Trophoblast cell (in vitro differentiated cells and primary cell): Measurements from ENCODE around the gene TNRC6B.

Experiments used
- DNase-seq, 2 donors: peaks; one replicate each; pipeline ENCODE4 v3.0.0-alpha.2; 2016
- H2AFZ ChIP-seq: 2 replicates; pipeline ENCODE4 v1.6.1; 2013; ENCODE audit warnings: low read length, moderate library complexity, mild to moderate bottlenecking; ENCODE audit not compliant: insufficient read depth, poor library complexity
- H2AK5ac ChIP-seq: 2 replicates; pipeline ENCODE4 v1.6.1; 2013; ENCODE audit warnings: mild to moderate bottlenecking, low read length
- H2BK120ac ChIP-seq: 2 replicates; pipeline ENCODE4 v1.6.1; 2013; ENCODE audit warnings: low read length, mild to moderate bottlenecking, moderate library complexity; ENCODE audit not compliant: insufficient read depth, poor library complexity
- H2BK12ac ChIP-seq: 2 replicates; pipeline ENCODE4 v1.6.1; 2013; ENCODE audit warnings: mild to moderate bottlenecking, low read length, moderate library complexity
- H2BK5ac ChIP-seq: 2 replicates; pipeline ENCODE4 v1.6.1; 2013; ENCODE audit warnings: low read length, low read depth, moderate library complexity, mild to moderate bottlenecking; ENCODE audit not compliant: poor library complexity
- H3K14ac ChIP-seq: 2 replicates; pipeline ENCODE4 v1.6.1; 2013; ENCODE audit warnings: mild to moderate bottlenecking, low read length
- H3K18ac ChIP-seq: 2 replicates; pipeline ENCODE4 v1.6.1; 2013; ENCODE audit warnings: mild to moderate bottlenecking, low read length
- H3K23ac ChIP-seq: 2 replicates; pipeline ENCODE4 v1.6.1; 2013; ENCODE audit warnings: low read length
- H3K27ac ChIP-seq: 2 replicates; pipeline ENCODE4 v1.5.1; 2013; ENCODE audit warnings: low read depth, mild to moderate bottlenecking, inconsistent platforms, low read length, moderate library complexity
- H3K27me3 ChIP-seq: 2 replicates; pipeline ENCODE4 v1.6.1; 2013; ENCODE audit warnings: inconsistent platforms, mild to moderate bottlenecking, low read length, moderate library complexity; ENCODE audit not compliant: insufficient read depth
- H3K36me3 ChIP-seq, 2 experiments: 1 replicate in 1 of 2; 2 replicates in 1 of 2; pipeline ENCODE4 v1.6.1; 2013; ENCODE audit warnings: low read length in 2 of 2, mild to moderate bottlenecking in 2 of 2, moderate library complexity in 1 of 2; ENCODE audit not compliant: insufficient read depth in 2 of 2, control insufficient read depth in 1 of 2
- H3K4ac ChIP-seq: 2 replicates; pipeline ENCODE4 v1.6.1; 2013; ENCODE audit warnings: low read depth, mild to moderate bottlenecking, low read length, moderate library complexity
- H3K4me1 ChIP-seq, 2 experiments: 1 replicate in 1 of 2; 2 replicates in 1 of 2; pipeline ENCODE4 v1.6.1; 2013; ENCODE audit warnings: low read length in 2 of 2, mild to moderate bottlenecking in 2 of 2, moderate library complexity in 1 of 2; ENCODE audit not compliant: insufficient read depth in 2 of 2, control insufficient read depth in 1 of 2
- H3K4me2 ChIP-seq: 2 replicates; pipeline ENCODE4 v1.6.1; 2013; ENCODE audit warnings: inconsistent platforms, mild to moderate bottlenecking, low read length, moderate library complexity
- H3K4me3 ChIP-seq: 2 replicates; pipeline ENCODE4 v1.5.1; 2013; ENCODE audit warnings: mild to moderate bottlenecking, low read depth, low read length, inconsistent platforms
- H3K79me1 ChIP-seq: one replicate; pipeline ENCODE4 v1.6.1; 2013; ENCODE audit warnings: low read length
- H3K79me2 ChIP-seq: 2 replicates; pipeline ENCODE4 v1.6.1; 2013; ENCODE audit warnings: low read length, mild to moderate bottlenecking; ENCODE audit not compliant: control insufficient read depth, insufficient read depth, poor library complexity
- H3K9ac ChIP-seq: 2 replicates; pipeline ENCODE4 v1.6.1; 2013; ENCODE audit warnings: mild to moderate bottlenecking, low read length
- H3K9me3 ChIP-seq: 2 replicates; pipeline ENCODE4 v1.6.1; 2013; ENCODE audit warnings: low read depth, mild to moderate bottlenecking, control low read depth, inconsistent platforms, low read length; ENCODE audit not compliant: insufficient read depth
- H4K12ac ChIP-seq: 2 replicates; pipeline ENCODE4 v1.6.1; 2013; ENCODE audit warnings: low read depth, mild to moderate bottlenecking, low read length, moderate library complexity
- H4K8ac ChIP-seq: 2 replicates; pipeline ENCODE4 v1.6.1; 2013; ENCODE audit warnings: low read depth, mild to moderate bottlenecking, low read length, moderate library complexity
- H4K91ac ChIP-seq: one replicate; pipeline ENCODE4 v1.6.1; 2013; ENCODE audit warnings: low read depth, mild to moderate bottlenecking, low read length, moderate library complexity
- WGBS: extraction: QIAGEN DNeasy Blood & Tissue Kit; methylation state at CpG from one replicate; pipeline ENCODE4 v1.1.7; 2013; ENCODE audit warnings: missing lambda C conversion rate; ENCODE audit not compliant: insufficient read length, insufficient coverage; ENCODE audit errors: extremely low coverage; 5-methylcytosine and 5-hydroxymethylcytosine counted together

Gene TNRC6B

GRCh38 chr22:40313007-40313406 lies 135.3 kb downstream of the TNRC6B start:
- Histone ChIP-seq H2BK12ac (no peak overlapping the region), H2BK120ac (no peak overlapping the region), H3K27me3 (no peaks in the 10 kb centered on the region), H3K79me2 (no peaks in the 10 kb centered on the region), H2AFZ (no peak overlapping the region), H4K8ac (no peak overlapping the region), H3K4me3 (no peak overlapping the region), H3K23ac (no peak overlapping the region), H3K9me3 (no peaks in the 10 kb centered on the region), H3K27ac (no peak overlapping the region), H3K18ac (no peak overlapping the region), H3K4ac (no peak overlapping the region), H3K79me1 (no peaks in the 10 kb centered on the region), H3K4me2 (no peak overlapping the region), H4K91ac (no peak overlapping the region), H4K12ac (no peak overlapping the region), H2BK5ac (no peak overlapping the region), H3K36me3 (peaks cover 21 to 41% of the 10 kb centered on the region in 2 experiments), H3K9ac (no peak overlapping the region), H3K14ac (no peak overlapping the region), H2AK5ac (no peak overlapping the region), H3K4me1 (peaks cover 0 to 3% of the 10 kb centered on the region in 2 experiments)
- no CpG with 5 or more reads among the region's 2 CpGs for WGBS
- no peak for DNase-seq

DNA sequence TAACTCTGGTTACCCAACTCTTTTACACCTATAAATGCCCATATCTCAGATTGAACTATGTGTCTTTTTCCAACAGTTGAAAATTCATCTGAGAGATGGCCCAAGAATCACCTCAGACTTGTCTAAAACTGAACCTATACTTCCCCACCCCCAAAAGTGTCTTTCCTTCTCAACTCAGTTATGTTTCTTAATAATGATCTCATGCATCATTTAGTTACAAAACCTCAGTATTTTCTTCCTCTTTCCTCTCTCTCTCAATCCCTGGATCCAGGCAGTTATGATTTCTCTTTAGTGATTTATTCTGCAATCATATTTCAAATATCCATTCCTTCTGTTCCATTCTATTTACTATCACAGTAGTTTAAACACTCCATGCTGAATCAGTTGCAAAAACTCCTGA lies 136.3 kb downstream of the TNRC6B start:
- Histone ChIP-seq H3K4me2 (no peak overlapping the region), H4K91ac (no peak overlapping the region), H2BK5ac (no peak overlapping the region), H2AFZ (no peak overlapping the region), H3K9ac (no peak overlapping the region), H3K4ac (no peak overlapping the region), H4K12ac (no peak overlapping the region), H2AK5ac (no peak overlapping the region), H3K27ac (no peak overlapping the region), H3K18ac (no peak overlapping the region), H3K27me3 (no peaks in the 10 kb centered on the region), H3K4me1 (peaks cover 0 to 3% of the 10 kb centered on the region in 2 experiments), H3K14ac (no peak overlapping the region), H3K4me3 (no peak overlapping the region), H3K36me3 (peaks cover 21 to 35% of the 10 kb centered on the region in 2 experiments), H2BK12ac (no peak overlapping the region), H3K79me1 (no peaks in the 10 kb centered on the region), H2BK120ac (no peak overlapping the region), H3K23ac (no peak overlapping the region), H3K9me3 (no peaks in the 10 kb centered on the region), H3K79me2 (no peaks in the 10 kb centered on the region), H4K8ac (no peak overlapping the region)
- no peak for DNase-seq

DNA sequence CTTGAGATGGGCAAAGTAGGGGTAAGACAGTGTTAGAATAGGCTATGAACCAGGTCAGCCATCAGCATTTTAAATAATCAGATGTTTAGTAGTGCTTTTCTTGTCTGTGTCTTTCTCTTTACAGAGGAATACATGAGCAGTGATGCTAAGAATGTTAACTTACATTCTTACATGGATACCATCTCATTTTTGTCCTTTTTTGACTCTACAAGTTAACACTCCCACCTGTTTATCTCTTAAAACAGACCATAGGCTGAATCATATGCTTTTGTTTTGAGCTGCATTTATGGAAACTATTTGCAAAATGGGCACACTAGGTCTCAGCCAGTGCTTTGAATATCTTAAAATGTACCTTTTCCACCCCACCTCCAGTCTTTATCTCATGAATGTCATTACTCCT lies 143.0 kb downstream of the TNRC6B start:
- no peak overlapping the region for H3K27ac ChIP-seq
- H4K91ac ChIP-seq: no peak overlapping the region
- H2AFZ ChIP-seq: no peak overlapping the region
- H4K8ac ChIP-seq: no peak overlapping the region
- no peak overlapping the region for H3K4me2 ChIP-seq
- H2BK5ac ChIP-seq: no peak overlapping the region
- no peak overlapping the region for H2BK12ac ChIP-seq
- no peak overlapping the region for H2AK5ac ChIP-seq
- no peaks in the 10 kb centered on the region for H3K9me3 ChIP-seq
- no peak overlapping the region for H3K9ac ChIP-seq
- H3K18ac ChIP-seq: no peak overlapping the region
- no peaks in the 10 kb centered on the region for H3K79me2 ChIP-seq
- no peak overlapping the region for H2BK120ac ChIP-seq
- DNase-seq: peak in 1 of 2 donors; percentile 72
- peaks cover 30% of the 10 kb centered on the region in 2 experiments for H3K36me3 ChIP-seq
- H3K4me1 ChIP-seq: no peaks in the 10 kb centered on the region
- H3K27me3 ChIP-seq: no peaks in the 10 kb centered on the region
- H3K14ac ChIP-seq: no peak overlapping the region
- no peaks in the 10 kb centered on the region for H3K79me1 ChIP-seq
- H3K23ac ChIP-seq: no peak overlapping the region
- H3K4ac ChIP-seq: no peak overlapping the region
- H4K12ac ChIP-seq: no peak overlapping the region
- H3K4me3 ChIP-seq: no peak overlapping the region

- H4K12ac ChIP-seq: no peak overlapping the region
- no peak for DNase-seq
- H3K18ac ChIP-seq: no peak overlapping the region
- no peak overlapping the region for H3K4ac ChIP-seq
- H2BK5ac ChIP-seq: no peak overlapping the region
- no peak overlapping the region for H4K8ac ChIP-seq
- no peak overlapping the region for H3K4me3 ChIP-seq
- no peak overlapping the region for H3K14ac ChIP-seq
- no peak overlapping the region for H2BK120ac ChIP-seq
- no peak overlapping the region for H3K9ac ChIP-seq
- no peaks in the 10 kb centered on the region for H3K27me3 ChIP-seq
- H3K36me3 ChIP-seq: peaks cover 24 to 25% of the 10 kb centered on the region in 2 experiments
- WGBS: no CpG with 5 or more reads among the region's 5 CpGs
- no peaks in the 10 kb centered on the region for H3K4me1 ChIP-seq
- no peak overlapping the region for H2AFZ ChIP-seq
- no peak overlapping the region for H2BK12ac ChIP-seq
- H2AK5ac ChIP-seq: no peak overlapping the region
- H3K79me2 ChIP-seq: no peaks in the 10 kb centered on the region
- H4K91ac ChIP-seq: no peak overlapping the region
- no peak overlapping the region for H3K23ac ChIP-seq
- H3K4me2 ChIP-seq: no peak overlapping the region
- no peak overlapping the region for H3K27ac ChIP-seq
- no peaks in the 10 kb centered on the region for H3K9me3 ChIP-seq
- H3K79me1 ChIP-seq: no peaks in the 10 kb centered on the region
Observed at GRCh38 chr22:40322021-40322420, 144.3 kb downstream of the TNRC6B start.
